Activated CD4-positive, alpha-beta T cell treated with anti-CD3 and anti-CD28 coated beads, Interleukin-2, amount 50 U/mL, for 4 hours (primary cell): ENCODE data around the gene NAV2.
"Not testable (repeated sequence)": the region's sequence is repeated elsewhere in the genome, so short reads cannot be mapped to it uniquely, and the experiment has no call there.

ENCODE experiments used
- DNase-seq, 2 experiments: peaks; one replicate each; pipeline ENCODE4 v3.0.0-alpha.2; 2020

NAV2 gene

DNA sequence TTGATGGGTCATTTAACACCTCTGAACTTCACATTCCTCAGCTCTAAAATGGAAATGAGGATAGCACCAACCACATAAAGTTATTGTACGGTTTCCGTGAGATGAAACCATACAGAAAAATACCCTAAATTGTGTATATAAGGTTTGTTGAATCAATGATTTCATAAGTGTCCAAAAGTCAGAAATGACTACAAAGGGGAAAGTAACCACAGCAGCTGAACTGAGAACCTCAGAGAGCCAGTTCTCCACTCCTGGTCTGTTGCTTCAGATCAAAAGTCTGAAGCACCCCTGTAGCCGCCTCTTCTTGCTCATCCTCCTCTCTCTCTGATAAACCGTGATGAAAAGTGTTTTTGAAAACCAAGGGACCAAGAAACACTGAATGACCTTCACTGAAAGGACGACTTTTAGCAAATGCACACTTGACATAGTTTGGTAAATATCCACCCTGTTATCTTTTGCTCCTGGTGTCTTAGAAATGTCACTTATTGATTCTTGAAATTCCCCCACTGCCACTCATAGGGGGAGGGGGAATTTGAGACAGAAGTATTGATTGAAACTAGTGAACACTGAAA is 194.5 kb downstream of the NAV2 start:
- no peak for DNase-seq

DNA sequence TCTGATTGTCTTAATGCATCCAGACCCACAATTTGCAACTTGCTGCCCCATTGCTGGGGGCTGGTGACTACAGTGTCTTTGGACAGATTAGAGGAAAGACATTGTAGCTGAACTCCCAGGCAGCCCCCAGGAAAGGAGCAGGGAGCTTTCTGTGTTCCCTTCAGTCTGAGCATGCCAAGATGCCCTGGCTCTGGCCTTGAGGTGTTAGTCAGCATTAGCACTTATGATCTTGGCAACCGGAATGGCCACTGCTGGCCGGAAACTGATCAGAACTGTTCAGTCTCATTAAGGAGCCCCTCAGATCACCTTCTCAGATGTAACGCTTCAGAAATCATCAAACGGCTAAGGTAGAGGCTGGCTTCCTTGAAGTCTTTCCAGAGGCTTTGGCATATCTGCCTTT is 195.2 kb downstream of the NAV2 start:
- DNase-seq, result no peak

DNA sequence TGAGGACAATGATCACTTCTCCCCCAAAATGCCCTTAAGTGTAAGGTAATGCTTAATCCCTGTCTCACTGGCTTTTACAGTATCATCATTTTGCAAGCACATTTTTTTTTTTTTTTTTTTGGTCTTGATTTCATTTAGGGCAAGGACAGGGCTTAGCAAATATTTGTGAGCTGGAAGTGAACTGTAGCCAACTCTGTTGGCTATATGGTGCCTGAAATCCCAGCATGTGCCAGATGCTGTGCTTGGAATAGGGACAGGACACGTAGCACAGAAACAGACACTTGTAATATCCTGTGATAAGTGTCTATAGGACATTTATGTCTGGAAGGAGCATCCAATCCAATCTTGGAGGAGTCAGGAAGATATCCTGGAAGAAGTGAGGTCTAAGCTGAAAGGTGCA is 198.3 kb downstream of the NAV2 start:
- no peak for DNase-seq

DNA sequence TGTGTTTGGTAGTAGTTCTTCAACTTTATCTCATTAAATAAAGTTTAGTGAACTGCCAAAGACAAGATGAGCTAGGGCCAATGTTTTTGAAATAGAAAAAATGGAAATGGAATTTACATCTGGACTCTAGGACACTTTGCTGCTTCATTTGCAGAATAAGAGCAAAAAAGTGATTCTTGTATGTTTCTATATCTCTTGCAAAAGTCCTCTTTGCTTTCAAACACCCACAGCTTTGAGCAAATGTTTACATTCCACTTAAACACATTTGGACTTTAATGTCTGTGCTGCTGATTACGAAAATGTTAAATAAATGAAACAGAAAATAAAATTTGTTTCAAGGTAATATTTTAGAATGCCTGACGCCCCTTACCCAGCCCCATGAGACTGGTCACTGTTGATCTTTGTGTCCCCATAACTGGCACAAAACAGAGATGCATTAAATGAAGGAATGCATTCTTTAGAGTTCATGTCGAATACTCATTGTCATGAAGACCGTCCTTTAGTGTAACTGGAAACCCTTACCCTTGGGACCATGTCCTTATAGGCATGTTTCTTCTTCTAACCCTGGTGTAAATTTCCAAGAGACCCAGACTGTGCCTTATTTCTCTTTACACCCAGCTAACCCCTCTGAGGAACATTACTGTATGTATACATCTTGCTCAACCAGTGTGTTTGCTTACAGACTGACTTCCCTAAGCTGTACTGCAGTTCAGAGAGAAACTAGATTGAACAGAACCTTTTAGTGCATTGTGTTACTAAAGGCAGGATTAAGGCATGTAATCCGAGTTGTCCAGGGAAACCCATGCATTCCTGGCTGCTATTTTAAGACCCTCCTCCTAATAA is 199.7 kb downstream of the NAV2 start:
- no peak for DNase-seq

DNA sequence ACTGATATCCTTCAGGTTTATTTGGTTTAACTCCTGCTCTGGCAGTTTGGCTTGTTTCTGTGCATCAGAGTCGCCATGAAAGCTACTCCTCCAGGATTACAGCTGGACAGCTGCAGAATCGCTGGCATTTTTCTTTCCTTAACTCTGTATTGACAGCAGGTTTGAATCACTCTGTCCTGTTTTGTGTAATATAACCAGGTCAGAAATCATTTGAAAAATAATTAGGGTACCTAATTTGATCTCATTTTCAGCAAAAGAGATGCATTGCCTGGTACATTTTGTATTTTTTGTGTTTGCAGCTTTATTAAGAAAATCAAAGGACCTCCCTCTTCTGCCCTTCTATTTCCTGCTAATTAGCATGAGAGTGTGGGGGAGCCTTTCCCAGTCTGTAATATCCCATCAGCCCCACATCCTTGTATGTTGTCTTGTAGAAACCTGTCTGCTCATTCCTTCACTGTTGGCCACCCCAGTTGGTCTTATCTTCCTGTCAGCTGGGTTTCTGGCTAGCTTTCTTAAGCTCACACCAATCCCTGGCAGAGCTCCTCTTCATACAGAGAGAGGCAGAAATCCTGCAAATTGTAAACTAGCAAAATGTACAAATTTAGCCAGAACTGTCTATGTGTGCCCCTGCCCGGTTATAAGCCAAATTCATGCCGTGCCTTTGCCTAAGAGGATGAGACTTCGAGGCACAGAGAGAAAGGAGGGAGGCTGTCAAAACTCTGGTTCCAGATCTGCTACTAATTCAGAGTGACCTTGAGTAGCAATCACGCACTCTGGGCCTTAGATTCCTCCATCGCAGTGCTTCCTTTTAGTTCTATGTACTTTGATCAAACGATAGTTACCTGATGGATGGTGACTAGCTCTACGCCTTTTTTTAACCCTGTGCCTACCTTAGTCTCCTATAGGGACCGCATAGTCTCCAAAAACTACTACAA is 200.6 kb downstream of the NAV2 start:
- no peak for DNase-seq

DNA sequence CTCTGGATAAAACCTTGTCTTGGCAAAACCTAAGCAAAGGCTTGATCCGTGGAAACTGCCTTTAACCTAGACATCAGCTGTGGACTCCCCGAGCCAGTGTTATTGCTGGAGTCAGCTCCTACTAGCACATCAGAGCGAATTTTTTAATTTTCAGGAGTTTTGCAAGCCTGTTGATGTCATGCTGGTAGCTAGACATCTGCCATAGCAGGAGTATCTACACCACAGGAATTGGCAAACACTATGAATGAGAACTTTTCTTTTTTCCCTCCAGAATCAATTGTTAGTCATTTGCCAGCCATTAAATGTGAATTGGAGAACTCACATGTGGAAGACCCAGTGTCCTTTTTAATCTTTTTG is 201.2 kb downstream of the NAV2 start:
- no peak for DNase-seq

DNA sequence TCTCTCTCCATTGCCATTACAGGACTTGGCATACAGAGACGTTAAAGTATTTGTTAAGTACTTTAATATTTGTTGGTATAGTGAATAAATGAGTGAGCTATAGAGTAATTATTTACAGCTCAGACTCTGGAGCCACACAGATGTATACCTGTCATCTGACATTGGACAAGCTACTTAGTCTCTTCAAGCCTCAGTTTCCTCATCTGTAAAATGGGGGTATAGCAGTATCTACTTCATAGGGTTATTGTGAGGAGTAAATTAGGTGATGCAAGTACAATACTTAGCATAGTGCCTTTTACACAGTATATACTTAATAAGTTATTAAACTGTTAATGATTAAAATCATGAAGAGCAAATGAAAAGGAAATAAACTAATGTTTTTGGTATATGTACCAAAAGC is 203.2 kb downstream of the NAV2 start:
- no peak for DNase-seq

DNA sequence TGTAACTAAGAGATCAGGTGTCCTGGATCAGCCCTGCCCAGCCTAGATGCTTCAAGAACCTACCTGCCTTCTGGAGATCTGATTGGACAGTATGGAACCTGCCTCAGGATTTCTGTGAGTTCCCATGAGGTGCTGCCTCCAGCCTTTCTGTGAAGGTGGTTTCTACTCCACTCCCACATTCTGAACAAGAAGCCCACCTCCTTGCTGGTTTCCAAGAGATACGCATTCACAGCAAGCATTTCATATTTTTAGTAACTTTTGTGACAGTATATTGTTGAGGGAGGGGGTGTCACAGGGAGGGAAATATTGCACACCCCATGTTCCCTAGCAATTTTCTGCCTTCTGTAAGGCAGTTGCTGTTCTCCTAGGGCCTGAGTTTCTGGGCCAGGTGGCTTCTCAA is 204.4 kb downstream of the NAV2 start:
- DNase-seq, result no peak

DNA sequence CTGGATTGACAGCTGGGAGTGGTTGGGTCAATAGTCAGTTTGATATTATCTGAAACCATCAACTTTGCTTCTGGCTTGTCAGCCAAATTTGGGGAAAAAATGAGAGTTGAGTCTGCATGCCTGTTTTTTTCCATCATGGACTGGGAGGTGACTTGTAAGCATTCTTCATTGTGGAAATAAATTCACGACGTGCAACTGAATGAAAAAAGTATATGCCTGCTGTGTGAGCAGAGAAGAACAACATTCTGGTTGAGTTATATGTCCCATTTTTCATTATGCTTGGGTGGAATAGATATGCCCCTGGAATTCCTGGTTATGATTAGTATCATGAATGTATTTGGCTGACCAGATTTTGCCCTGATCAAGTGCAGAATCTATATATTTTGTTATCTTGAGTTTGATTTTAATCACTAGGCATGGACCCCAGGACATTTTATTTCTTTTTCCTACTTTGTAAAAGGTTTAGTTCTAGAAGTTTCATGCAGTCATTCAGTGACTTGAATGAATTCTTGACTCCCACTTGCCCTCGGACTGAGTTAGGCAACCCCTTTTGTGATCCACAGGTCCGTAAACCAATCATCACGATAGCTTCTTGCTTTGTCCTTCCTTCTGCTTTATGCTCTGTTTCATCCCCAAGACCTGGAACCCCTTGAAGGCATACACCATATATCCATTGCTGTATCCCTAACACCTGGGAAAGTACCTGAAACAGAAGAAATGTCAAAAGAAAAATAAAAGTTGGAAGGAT is 205.8 kb downstream of the NAV2 start:
- no peak for DNase-seq

DNA sequence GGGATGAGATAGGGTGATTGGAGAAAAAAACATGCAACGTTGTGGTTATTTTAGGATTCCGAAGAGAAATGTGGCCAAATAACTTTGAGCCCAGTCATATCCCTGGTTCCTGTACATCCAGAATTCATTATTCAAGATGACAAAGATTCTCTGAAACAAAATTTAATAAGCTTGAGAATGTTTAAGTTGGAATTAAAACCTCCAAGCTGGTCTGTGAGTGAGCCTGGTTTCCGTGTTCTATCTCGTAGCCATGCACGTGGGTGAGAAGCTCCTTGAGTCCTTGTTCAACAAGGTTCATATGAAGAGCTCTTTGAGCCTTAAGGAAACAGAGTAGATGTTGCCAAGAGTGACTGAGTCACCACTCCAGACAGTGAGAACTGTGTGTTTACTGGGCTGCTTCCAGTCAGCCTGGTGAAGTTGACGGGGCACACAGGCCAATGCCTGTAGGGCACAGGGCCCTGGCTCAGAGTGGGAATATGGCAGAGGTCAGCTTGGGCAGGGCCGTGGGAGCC is 206.5 kb downstream of the NAV2 start:
- DNase-seq, result no peak

DNA sequence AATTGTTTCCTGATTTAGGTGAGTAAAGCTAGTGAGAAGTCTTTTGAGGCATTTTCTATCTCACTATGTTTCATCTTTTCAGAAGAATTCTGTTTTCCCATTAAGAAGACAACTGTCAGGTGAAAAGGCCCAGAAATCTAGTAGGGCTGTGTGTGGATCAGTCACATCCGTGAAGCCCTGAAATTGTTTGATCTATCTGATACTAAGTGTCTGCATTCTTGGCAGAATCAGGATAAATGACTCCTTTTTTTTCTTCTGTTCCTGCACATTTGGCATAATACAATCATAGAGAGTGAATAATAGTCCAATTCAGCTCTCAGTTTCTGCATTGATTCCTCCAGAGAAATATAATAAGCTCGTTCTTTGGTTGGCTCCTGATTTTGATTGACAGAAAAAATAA is 208.3 kb downstream of the NAV2 start:
- no peak for DNase-seq

DNA sequence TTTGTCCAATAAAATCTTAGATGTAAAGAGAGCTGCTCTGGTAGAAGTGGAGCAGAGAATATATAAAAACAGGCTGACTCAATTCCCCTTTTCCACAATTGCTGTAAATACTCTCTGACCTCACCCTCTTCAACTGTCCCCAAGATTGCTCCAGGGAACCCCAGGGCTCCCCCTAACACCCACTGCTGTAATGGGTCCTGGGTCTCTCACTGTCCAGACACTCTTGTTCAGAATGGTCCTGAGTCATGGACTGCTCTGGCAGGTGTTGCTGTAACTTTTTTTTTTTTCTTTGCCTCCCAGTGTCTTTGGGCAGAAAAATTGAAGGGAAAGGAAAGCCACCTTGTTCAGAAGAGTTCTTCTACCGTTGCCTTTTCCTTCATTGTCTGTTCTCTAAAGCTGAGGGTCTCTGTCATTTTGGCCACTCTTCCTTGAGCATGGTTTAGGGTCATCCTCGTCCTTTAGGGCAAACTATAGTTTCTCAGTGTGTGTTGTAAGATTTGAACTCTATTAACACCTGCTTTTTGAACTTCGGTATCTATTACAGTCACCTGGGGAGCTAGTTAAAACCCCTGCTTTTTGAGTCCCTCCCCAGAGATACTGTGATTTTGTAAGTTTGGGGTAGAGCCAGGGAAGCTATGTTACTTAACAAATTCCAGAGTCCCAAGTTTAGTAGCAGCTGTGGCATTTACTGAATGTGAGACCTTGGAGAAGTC is 209.5 kb downstream of the NAV2 start:
- DNase-seq, result no peak

DNA sequence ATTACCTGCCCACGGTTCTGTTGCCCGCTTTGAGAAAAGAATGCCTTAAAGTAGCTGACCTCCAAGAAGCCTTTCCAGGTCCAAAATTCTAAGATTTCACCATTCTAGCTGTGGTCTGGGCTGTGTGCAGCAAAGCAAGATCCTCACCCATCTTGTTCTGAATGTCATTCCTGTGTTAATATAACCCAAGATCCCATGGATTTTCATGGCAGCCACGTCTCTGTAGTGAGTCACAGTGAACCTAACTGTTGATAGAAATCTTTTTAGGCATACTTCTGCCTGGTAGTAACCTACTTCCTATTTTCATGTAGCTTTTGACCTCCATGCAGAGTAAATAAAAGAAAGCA is 210.0 kb downstream of the NAV2 start:
- DNase-seq, result no peak

DNA sequence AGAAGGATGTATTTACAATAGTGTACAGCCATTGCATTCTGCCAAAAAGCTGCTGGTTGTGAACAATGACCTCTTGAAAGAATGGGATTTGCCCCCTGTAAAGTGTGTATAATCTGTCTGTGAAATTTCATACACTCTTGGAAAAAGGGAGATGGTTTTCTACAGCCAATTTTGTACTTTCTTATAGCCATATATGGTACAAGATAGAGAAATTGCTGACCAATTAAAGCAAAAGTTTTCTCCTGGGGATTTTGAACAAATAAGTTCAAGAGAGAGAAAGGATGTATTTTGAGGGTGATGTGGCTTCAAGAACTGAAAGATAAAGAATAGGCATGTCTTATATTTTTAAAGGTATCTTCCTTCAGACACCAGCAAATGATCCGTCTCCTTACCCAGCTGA is 211.0 kb downstream of the NAV2 start:
- no peak for DNase-seq

DNA sequence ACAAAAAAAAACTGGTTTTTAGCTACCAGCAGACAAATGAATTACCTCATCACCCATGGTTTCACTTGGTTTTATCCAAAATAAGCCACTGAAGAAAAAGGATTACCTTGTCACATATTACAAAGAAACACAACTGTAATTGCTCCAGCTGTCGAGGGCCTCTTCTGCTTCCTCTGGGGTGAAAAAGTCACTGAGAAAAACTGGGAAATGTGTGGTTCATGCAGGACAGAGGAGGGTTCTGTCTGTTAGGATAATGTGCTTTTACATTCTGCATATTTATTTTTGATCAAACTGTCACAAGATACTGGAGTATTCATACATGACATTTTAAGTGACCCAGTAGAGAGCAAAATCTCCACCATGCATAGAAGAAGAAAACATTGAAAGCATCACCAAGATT is 211.7 kb downstream of the NAV2 start:
- no peak for DNase-seq

DNA sequence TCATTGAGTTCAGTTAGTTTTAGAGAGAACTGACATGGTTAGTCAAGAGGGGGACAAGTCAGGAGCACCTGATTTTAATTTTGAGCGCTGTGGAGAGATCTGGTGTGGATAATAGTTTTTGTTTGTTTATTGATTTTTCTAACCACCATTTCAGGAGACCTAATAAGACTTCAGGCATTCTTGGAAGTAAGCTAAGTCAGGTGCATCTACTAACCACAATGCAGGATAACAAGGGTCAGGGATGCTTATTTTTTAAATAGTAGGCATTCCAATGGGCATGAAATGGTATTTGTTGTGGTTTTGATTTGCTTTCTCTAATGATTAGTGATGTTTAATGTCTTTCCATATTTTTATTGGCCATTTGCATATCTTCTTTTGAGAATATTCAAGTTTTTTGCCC is 212.1 kb downstream of the NAV2 start:
- DNase-seq, result no peak

DNA sequence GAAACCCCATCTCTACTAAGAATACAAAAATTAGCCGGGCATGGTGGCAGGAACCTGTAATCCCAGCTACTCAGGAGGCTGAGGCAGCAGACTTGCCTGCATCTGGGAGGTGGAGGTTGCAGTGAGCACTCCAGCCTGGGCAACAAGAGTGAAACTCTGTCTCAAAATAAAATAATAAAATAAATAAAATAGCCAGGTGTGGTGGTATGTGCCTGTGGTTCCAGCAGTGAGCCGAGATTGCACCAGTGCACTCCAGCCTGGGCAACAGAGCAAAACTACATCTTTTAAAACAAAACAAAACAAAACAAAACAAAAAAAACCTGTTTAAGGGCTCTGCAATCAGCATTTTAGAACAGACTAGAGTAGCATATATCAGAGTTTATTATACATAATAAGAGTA is 214.8 kb downstream of the NAV2 start:
- not testable (repeated sequence) for DNase-seq

DNA sequence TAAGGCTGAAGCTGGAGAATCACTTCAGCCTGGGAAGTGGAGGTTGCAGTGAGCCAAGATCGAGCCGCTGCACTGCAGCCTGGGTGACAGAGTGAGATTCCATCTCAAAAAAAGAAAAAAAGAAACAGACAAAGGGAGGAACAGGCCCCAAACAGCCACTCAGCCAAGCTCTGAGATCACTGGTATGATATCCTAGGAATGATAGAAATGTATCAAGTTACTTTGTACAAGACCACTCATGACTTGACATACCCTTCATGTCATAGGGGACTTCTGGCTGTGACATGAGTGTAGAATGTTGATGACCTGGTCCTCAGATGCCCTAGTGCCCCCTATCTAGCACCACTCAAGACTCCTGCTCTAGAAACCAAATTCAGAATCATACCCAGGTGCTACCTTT is 216.5 kb downstream of the NAV2 start:
- no peak for DNase-seq

DNA sequence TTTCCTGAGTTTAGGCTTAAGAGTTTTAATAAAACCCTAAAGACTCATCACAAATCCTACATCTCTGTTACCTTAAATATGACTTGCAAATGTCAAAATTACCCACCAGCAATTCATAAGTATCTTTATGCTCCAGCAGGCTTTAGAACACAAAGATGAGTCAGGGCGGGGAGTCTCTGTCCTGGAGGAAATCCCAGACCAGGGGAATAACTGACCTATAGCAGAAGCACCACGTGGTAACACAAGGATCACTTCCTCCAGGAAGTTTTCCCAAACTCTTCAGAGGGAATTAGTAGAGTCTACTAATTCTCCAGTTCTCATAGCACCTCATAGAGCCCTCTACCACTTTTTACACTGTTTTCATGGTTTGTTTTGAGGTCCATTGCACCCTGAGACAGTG is 217.0 kb downstream of the NAV2 start:
- no peak for DNase-seq

DNA sequence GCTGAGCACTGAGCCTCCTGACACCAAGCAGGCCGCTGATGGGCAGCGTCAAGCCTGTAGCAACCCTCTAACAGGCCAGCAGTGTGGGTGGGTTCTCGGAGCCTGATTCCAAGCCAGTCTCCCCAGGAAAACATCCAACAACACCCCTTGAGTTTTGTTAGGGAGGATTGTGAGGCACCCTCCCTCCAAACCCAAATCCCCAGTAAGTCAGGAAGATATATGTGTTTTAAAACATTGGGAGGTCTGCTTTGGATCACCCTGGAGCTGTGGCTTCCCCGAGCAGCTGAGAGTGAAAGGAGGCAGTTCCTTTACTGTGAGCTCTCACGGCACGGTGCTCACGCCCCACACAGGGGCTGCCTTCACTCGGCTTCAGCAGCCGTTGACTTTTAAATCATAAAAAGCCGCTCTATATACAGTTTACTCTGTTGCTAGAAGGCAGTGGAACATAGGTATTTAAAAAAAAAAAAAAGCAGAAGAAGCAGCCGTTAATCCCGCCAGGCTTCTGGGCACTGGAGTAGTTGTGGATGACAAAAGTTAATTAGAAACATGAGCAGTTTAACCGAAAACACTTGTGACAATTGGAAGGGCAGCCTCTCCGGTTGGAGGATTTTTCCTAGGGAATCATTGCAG is 218.6 kb downstream of the NAV2 start:
- DNase-seq, result no peak

DNA sequence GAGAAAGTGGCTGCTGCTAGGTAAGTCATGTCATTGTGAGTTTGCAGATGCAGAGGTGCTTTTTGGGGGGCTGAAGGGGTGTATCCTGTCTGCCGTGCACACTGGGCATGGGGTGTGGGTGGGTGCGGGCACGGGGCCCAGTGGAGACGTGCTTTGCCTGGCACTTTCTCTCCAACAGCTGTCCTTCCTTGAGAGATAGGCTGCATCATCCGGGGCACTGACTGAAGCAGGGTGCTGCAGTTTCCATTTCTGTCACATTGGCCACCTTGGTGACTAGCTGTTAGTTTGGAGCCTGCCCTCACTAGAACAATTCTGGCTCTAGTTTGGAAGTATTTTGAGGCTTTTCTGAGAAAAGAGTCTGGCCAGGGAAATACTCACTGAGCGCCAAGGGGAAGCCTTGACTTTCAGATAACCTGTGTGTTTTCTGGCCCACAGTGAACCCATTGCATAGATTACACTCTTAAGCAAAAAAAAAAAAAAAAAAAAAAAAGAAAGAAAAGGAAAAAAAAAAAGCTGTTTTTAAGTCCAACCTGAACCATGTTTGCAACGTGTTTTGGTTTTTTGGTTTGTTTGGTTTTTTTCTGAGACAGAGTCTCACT is 219.2 kb downstream of the NAV2 start:
- DNase-seq, result no peak
